DMS 273 (cell line): Measurements from ENCODE around the gene HDX.
"Not testable (repeated sequence)": the region's sequence is repeated elsewhere in the genome, so short reads cannot be mapped to it uniquely, and the experiment has no call there.

Experiments used
- DNase-seq: peaks from one replicate; lab custom pipeline; 2025; ENCODE audit not compliant: unreplicated experiment; lab: John Stamatoyannopoulos, UW

The HDX gene

GRCh38 chrX:84340968-84341367 lies 161.3 kb downstream of the HDX start:
- no peak for DNase-seq

GRCh38 chrX:84339507-84340364 lies 162.5 kb downstream of the HDX start:
- peak; percentile 67 for DNase-seq

DNA sequence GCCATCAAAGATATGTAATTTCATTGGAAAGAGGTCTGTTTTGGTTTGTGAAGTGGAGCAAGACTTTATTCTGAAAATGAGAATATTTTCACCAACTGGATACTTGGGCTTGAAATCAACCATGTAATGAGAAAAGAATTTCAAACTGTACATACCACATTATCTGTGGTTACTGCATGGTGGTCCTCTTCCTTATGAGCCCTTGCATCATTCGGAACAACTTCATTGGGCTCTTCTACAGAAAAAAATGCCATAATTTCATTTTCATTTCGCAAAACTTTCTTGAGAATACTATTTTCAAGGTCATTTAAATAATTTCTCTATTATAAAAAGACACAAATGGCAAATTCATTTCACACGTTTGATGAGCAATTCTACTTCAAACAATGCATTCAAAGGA lies 165.6 kb downstream of the HDX start:
- DNase-seq = no peak

GRCh38 chrX:84335121-84335520 lies 167.1 kb downstream of the HDX start:
- no peak for DNase-seq

DNA sequence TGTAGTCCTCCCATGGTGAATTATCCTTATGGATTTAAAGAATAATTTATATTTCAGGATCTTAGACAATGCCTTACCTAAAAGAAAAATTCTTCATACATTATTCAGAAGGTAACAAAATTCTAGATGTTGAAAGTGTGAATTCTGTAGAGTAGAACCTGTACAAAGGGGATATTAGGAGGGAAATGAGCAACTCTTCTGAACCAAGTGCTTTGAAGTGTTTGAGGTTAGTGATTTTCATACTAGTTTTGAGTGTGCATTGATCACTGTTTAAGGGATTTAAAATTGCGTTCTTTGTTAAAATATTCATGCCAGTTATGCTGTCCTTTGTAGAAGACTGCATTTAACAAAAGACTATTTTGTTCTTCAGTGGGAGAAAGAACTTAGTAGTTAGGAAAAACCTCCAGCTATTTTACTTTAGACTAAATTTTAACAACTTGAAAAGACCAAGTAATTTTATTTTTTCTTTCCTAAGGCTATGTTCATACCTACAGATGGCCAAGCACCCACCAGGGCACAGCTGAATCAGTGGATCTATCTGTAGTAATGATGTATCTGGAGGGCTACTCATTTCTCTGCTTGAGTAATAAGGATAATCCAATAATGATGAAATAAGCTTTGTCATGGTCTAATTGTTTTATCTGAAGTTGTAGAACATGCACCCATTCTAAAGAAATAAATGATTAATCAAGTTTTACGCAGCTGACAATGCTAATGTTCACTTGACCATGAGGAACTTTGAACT lies 180.0 kb downstream of the HDX start:
- no peak for DNase-seq

DNA sequence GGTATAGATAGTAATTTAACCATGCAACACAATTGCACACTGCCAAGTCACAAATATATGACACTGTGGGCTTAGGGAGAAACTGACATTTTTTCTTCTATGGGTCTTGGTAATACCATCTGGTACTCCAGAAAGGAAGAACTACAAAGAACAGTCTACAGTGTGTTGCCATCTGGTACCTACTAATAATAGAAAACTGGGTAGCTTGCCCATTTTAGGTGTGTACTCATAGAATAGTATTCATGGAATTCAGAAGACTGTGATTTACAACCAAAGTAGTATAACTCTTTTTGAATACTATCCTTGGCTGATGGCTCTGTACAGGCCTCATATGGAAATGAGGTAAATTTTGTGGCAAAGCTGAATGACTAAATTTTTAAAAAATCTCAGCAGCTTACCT lies 181.6 kb downstream of the HDX start:
- DNase-seq = peak; percentile 83

- no peak for DNase-seq
Observed at GRCh38 chrX:84320023-84320422, 182.2 kb downstream of the HDX start.

DNA sequence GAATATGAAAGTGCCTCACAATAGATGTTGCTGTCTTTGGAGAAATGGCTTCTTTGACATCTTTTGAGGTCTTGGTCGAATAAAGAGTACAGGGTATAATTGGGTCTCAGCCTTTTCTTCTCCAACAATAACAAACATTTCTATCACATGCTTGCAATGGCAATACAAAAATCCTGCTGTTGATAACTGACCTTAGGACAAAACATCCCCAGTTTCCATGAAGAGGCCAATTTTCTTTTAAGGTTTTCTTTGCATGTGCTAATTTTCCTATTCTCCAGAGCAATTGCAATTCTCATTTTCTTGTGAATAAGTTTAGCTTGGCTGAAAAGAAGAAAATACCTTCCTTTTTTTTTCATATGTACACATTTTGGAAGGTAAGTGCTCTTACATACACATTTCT lies 183.6 kb downstream of the HDX start:
- no peak for DNase-seq

GRCh38 chrX:84315946-84316345 lies 186.3 kb downstream of the HDX start:
- not testable (repeated sequence) for DNase-seq
